ACC112 (cell line): ENCODE data around the gene FST.

Experiments used
- H2AFZ ChIP-seq: fragments of 200-600 bp; sonication (generic); one replicate; pipeline ENCODE4 v1.6.0; 2017; ENCODE audit warnings: antibody characterized with exemption, low read length; ENCODE audit not compliant: unreplicated experiment
- H3K27ac ChIP-seq: fragments of 200-600 bp; sonication (generic); 2 replicates; pipeline ENCODE4 v1.5.1; 2014; ENCODE audit warnings: low read depth, mild to moderate bottlenecking, antibody characterized with exemption, low read length, moderate library complexity
- H3K27me3 ChIP-seq: fragments of 200-600 bp; sonication (generic); 2 replicates; pipeline ENCODE4 v1.6.1; 2014; ENCODE audit warnings: mild to moderate bottlenecking, antibody characterized with exemption, low read length, moderate library complexity, mixed read lengths; ENCODE audit not compliant: insufficient read depth
- H3K36me3 ChIP-seq: fragments of 200-600 bp; sonication (generic); 2 replicates; pipeline ENCODE4 v1.6.1; 2016; ENCODE audit warnings: mild to moderate bottlenecking, antibody characterized with exemption, low read length, moderate library complexity, mixed read lengths; ENCODE audit not compliant: insufficient read depth
- H3K4me1 ChIP-seq: fragments of 200-600 bp; sonication (generic); one replicate; pipeline ENCODE4 v1.6.1; 2016; ENCODE audit warnings: low read length, mixed read lengths; ENCODE audit not compliant: insufficient read depth, unreplicated experiment, control insufficient read depth
- H3K4me3 ChIP-seq: fragments of 200-600 bp; sonication (generic); 2 replicates; pipeline ENCODE4 v1.5.1; 2014; ENCODE audit warnings: mild to moderate bottlenecking, low read depth, low read length
- H3K79me2 ChIP-seq: fragments of 200-600 bp; sonication (generic); one replicate; pipeline ENCODE4 v1.6.0; 2016; ENCODE audit warnings: low read length; ENCODE audit not compliant: control insufficient read depth, unreplicated experiment, insufficient read depth

The FST gene

DNA sequence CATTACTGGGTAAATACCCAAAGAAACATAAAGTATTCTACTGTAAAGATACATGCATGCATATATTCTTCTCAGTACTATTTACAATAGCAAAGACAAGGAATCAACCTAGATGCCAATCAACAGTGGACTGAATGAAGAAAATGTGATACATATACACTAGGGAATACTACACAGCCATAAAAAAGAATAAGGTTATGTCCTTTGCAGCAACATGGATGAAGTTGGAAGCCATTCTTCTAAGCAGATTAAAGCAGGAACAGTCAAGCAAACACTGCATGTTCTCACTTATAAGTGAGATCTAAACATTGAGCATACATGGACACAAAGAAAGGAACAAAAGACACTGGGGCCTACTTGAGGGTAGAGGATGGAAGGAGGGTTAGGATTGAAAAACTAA is 40.4 kb downstream of the FST start:
- H3K4me3 ChIP-seq: no peak overlapping the region
- no peaks in the 10 kb centered on the region; the same call in 1 of the 2 replicates for H3K27me3 ChIP-seq
- H2AFZ ChIP-seq: no peak overlapping the region
- H3K36me3 ChIP-seq: no peaks in the 10 kb centered on the region
- H3K79me2 ChIP-seq: no peaks in the 10 kb centered on the region
- no peak overlapping the region for H3K27ac ChIP-seq
- no peaks in the 10 kb centered on the region for H3K4me1 ChIP-seq
